GM12873 (cell line): ENCODE data around the gene MBOAT2.

ENCODE experiments used
- CTCF ChIP-seq: IDR thresholded peaks from 2 replicates; pipeline ENCODE4 v1.5.1; 2012; ENCODE audit warnings: low read depth, mild to moderate bottlenecking, moderate library complexity, low read length, control low read depth; ENCODE audit not compliant: insufficient read depth; ENCODE audit errors: missing control alignments

MBOAT2 gene

GRCh38 chr2:8848328-8849100 is 155.0 kb downstream of the MBOAT2 start:
- TF ChIP-seq CTCF, result no peak

- TF ChIP-seq CTCF, result no peak
Measured at GRCh38 chr2:8847400-8847799, 156.1 kb downstream of the MBOAT2 start.

GRCh38 chr2:8841932-8842331 is 161.6 kb downstream of the MBOAT2 start:
- TF ChIP-seq CTCF, result no peak

GRCh38 chr2:8840475-8841091 is 162.9 kb downstream of the MBOAT2 start:
- no peak for TF ChIP-seq CTCF

GRCh38 chr2:8839189-8839965 is 164.1 kb downstream of the MBOAT2 start:
- no peak for TF ChIP-seq CTCF

GRCh38 chr2:8837795-8838140 is 165.7 kb downstream of the MBOAT2 start:
- TF ChIP-seq CTCF, result no peak
